Aorta (tissue), 5 donors: Measurements from ENCODE around the gene TRAF1. TPM values are rescaled to one million over a fixed set of nuclear protein-coding genes. Genes with fewer than 3 reads are reported as not detected.

ENCODE experiments used
- ATAC-seq: fragments of 200-7000 bp; cut with Tn5 transposase; one replicate; pipeline ENCODE4 v1.9.1; 2022; ENCODE audit warnings: moderate library complexity; ENCODE audit not compliant: low FRiP score
- DNase-seq, 2 donors: peaks; one replicate each; pipeline ENCODE4 v3.0.0-alpha.2; 2020
- H3K27ac ChIP-seq, 2 donors: one replicate each; pipeline ENCODE4 v1.5.1; 2013; ENCODE audit warnings: low read length in 2 of 2, mild to moderate bottlenecking in 2 of 2, moderate library complexity in 2 of 2, control low read depth in 1 of 2, inconsistent platforms in 1 of 2, low read depth in 1 of 2
- H3K27me3 ChIP-seq, 2 donors: one replicate each; pipeline ENCODE4 v1.6.1; 2013; ENCODE audit warnings: control low read depth in 1 of 2, low read length in 1 of 2, mild to moderate bottlenecking in 1 of 2, moderate library complexity in 1 of 2; ENCODE audit not compliant: insufficient read depth in 2 of 2, control insufficient read depth in 1 of 2
- H3K36me3 ChIP-seq, 2 donors: one replicate each; pipeline ENCODE4 v1.6.1; 2013; ENCODE audit warnings: control low read depth in 1 of 2, low read length in 1 of 2, mild to moderate bottlenecking in 1 of 2; ENCODE audit not compliant: insufficient read depth in 2 of 2, control insufficient read depth in 1 of 2
- H3K4me1 ChIP-seq, 2 donors: one replicate each; pipeline ENCODE4 v1.6.1; 2013; ENCODE audit warnings: low read length in 2 of 2, control low read depth in 1 of 2, mild to moderate bottlenecking in 1 of 2, moderate library complexity in 1 of 2; ENCODE audit not compliant: insufficient read depth in 2 of 2, control insufficient read depth in 1 of 2
- H3K4me3 ChIP-seq, 2 donors: one replicate each; pipeline ENCODE4 v1.5.1; 2013; ENCODE audit warnings: low read length in 2 of 2, control low read depth in 1 of 2, mild to moderate bottlenecking in 1 of 2
- H3K9me3 ChIP-seq: one replicate; pipeline ENCODE4 v1.6.1; 2013; ENCODE audit warnings: mild to moderate bottlenecking, low read length; ENCODE audit not compliant: control insufficient read depth
- WGBS, 2 donors: extraction: QIAGEN DNeasy Blood & Tissue Kit; methylation state at CpG; one replicate each; pipeline ENCODE4 v1.1.7; 2013; 5-methylcytosine and 5-hydroxymethylcytosine counted together
- intact Hi-C, 2 donors: fragments of 100-400 bp; cut with DNase I; formaldehyde crosslinking; loops; one replicate each; pipeline versions ENCODE4 v1.14.2 to v1.15.0; 2022
- polyA plus RNA-seq, 2 donors: library from polyadenylated mRNA; stranded (reverse); fragments of 200-250 nt; gene quantifications; one replicate each; pipeline ENCODE4 v1.2.3, GENCODE V29; 2013
- total RNA-seq, 2 donors: library from RNA; stranded (reverse); fragmentation: NEBNext Ultra II Directional; extraction: Animal tissue kit (Norgen Biotek cat#: 25700); gene quantifications; one replicate each; pipeline ENCODE4 v1.2.1, GENCODE V29; 2021
- donor health status: healthy with polysubstance abuse.
- donor health status: Bipolar disorder and iron deficiency.
- donor health status: DM: no; HTN: no; CAD: no.
- donor health status: DM: no; HTN: no; CAD: no.
- donor health status: DM: yes; HTN: yes; CAD: no.

The TRAF1 gene
- total and polyA plus RNA-seq, 4 donors, result 10.5 to 43.3 (median 22.8) TPM

GRCh38 chr9:120899490-120900068 is 27.0 kb downstream of the TRAF1 start:
- intact Hi-C loops, result no loop called here
- WGBS, 2 donors, result 93% methylated on average over 6 of the region's 6 CpGs

DNA sequence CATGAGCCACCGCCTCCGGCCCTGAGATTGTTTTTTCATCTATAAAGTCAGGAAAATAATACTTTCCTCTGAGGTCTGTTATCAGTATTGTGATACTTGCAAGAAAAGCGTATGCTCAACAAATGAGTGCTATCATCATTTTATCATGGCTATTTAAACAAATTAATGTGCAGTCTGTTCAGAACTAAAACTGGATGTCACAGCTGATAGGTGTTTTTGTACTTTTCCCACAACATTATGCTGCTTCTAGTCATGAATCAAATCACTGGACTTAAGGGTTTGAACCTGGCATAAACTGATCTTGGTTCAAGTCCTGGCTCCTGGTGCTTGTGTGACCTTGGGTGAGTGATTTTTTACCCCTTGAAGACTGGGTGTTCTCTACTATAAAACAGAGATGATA is 28.2 kb downstream of the TRAF1 start:
- 52 to 63% methylated on average over 3 of the region's 3 CpGs for WGBS, 2 donors
- no peaks in the 10 kb centered on the region for H3K4me1 ChIP-seq
- ATAC-seq, result no peak
- no peaks in the 10 kb centered on the region for H3K36me3 ChIP-seq
- H3K9me3 ChIP-seq, result no peaks in the 10 kb centered on the region
- H3K27ac ChIP-seq, result no peak overlapping the region
- no peaks in the 10 kb centered on the region for H3K27me3 ChIP-seq
- DNase-seq, result no peak
- intact Hi-C loops, result no loop called here
- no peak overlapping the region for H3K4me3 ChIP-seq

More at GRCh38 chr9:120899490-120900068, 27.0 kb downstream of the TRAF1 start:
- DNase-seq (no peak), ATAC-seq (no peak)
- no peaks in the 10 kb centered on the region for H3K4me1 ChIP-seq
- H3K4me3 ChIP-seq, result no peak overlapping the region
- H3K9me3 ChIP-seq, result no peaks in the 10 kb centered on the region
- H3K27ac ChIP-seq, result no peak overlapping the region
- no peaks in the 10 kb centered on the region for H3K36me3 ChIP-seq
- H3K27me3 ChIP-seq, result no peaks in the 10 kb centered on the region

- ATAC-seq (no peak), DNase-seq (no peak)
- H3K36me3 ChIP-seq, result no peaks in the 10 kb centered on the region
- no peaks in the 10 kb centered on the region for H3K9me3 ChIP-seq
- no peaks in the 10 kb centered on the region for H3K27me3 ChIP-seq
- H3K4me3 ChIP-seq, result no peak overlapping the region
- 72 to 80% methylated on average over 2 of the region's 2 CpGs for WGBS, 2 donors
- H3K27ac ChIP-seq, result no peak overlapping the region
- H3K4me1 ChIP-seq, result peaks cover 0 to 2% of the 10 kb centered on the region in 2 donors
- intact Hi-C loops, result no loop called here
These were observed 30.6 kb downstream of the TRAF1 start for GRCh38 chr9:120895951-120896350.

DNA sequence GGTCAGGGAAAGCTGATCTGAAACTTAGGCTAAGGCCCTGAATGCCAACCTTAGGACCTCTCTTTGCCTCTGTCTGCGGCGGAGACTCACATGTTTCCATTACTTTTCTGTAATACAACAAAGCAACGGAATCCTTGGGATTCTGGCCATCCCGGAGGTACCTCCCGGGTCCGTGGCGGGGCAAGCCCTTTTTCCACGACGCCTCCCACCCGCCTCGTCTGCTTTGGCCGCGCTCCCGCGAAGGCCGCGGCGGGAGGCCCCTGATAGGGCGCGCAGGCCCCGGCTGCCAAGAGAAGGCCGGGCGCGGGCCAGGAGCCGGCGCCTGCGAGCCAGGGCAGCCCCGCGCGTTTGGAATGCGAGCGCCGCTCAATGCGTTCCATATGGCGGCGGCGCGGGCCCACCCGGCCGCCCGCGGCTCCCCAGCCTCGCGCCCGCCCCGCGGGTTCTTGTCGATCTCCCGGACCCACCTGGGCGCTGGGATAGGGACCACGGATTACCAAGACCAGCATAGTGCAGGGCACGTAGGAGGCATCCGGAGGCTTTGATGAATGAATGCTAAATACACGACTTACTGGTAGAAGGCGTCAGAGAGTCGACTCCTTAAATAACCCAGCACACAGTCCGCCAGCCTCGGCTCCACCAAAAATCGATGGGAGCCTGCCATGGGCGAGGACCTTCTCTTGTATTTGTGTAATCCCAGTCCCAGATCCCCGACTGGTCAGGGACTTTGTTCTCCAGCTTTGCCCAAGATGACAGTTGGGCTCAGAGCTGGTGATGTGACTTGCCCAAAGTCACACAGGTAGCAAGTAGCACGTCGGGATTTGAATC is 32.1 kb downstream of the TRAF1 start:
- Histone ChIP-seq H3K4me3 (no peak overlapping the region), H3K36me3 (no peaks in the 10 kb centered on the region), H3K4me1 (peaks cover 0 to 2% of the 10 kb centered on the region in 2 donors), H3K9me3 (no peaks in the 10 kb centered on the region), H3K27me3 (no peaks in the 10 kb centered on the region), H3K27ac (peak overlapping the region; percentile 72 to 86)
- ATAC-seq (peak; percentile 65), DNase-seq (peak; percentile 69 to 86)
- intact Hi-C loops, result no loop called here
- WGBS, 2 donors, result 3 to 6% methylated on average over 62 to 63 of the region's 63 CpGs

DNA sequence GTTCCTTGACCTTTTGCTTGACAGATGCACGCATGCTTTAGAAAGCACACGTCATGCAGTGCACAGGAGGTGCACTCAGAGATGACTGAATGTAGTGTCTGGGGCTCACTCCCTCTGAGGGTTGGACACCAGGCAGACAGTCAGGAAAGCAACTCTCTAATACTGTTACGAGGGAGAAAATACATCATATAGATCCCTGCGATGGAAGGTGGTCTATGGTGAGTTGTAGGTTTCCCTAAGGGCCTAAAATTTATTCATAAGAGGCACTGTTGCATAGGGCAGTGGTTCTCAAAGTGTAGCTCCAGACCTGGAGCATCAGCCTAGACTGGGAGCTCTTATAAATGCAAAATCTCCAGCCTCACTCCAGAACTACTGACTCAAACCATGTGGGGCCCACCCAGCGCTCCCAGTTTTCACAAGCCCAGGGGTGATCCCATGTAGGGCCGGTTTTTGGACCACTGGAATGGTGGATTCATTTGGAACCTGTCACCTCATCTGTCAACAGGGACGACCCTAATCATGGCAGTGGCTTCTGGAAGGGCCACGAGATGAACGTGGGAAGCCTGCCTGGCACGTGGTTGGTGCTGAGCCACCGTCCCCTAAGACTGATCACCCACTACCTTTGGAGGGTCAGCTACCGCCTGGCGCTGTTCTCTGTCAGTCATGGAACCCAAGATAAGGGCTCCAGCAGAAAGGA is 32.8 kb downstream of the TRAF1 start:
- DNase-seq (no peak), ATAC-seq (peak; percentile 3)
- intact Hi-C loops, result no loop called here
- H3K27me3 ChIP-seq, result no peaks in the 10 kb centered on the region
- H3K4me3 ChIP-seq, result no peak overlapping the region
- H3K27ac ChIP-seq, result peak overlapping the region; percentile 71 to 86
- H3K9me3 ChIP-seq, result no peaks in the 10 kb centered on the region
- H3K4me1 ChIP-seq, result peaks cover 0 to 2% of the 10 kb centered on the region in 2 donors
- 74 to 76% methylated on average over 13 of the region's 13 CpGs for WGBS, 2 donors
- no peaks in the 10 kb centered on the region for H3K36me3 ChIP-seq

GRCh38 chr9:120892748-120893610 is 33.6 kb downstream of the TRAF1 start:
- intact Hi-C loops, result no loop called here
- Histone ChIP-seq H3K4me1 (peaks cover 0 to 2% of the 10 kb centered on the region in 2 donors), H3K9me3 (no peaks in the 10 kb centered on the region), H3K36me3 (no peaks in the 10 kb centered on the region), H3K27ac (peak overlapping the region in 1 of 2 donors; percentile 86), H3K27me3 (no peaks in the 10 kb centered on the region), H3K4me3 (no peak overlapping the region)
- DNase-seq (no peak), ATAC-seq (no peak)
- 82 to 88% methylated on average over 6 of the region's 6 CpGs for WGBS, 2 donors

DNA sequence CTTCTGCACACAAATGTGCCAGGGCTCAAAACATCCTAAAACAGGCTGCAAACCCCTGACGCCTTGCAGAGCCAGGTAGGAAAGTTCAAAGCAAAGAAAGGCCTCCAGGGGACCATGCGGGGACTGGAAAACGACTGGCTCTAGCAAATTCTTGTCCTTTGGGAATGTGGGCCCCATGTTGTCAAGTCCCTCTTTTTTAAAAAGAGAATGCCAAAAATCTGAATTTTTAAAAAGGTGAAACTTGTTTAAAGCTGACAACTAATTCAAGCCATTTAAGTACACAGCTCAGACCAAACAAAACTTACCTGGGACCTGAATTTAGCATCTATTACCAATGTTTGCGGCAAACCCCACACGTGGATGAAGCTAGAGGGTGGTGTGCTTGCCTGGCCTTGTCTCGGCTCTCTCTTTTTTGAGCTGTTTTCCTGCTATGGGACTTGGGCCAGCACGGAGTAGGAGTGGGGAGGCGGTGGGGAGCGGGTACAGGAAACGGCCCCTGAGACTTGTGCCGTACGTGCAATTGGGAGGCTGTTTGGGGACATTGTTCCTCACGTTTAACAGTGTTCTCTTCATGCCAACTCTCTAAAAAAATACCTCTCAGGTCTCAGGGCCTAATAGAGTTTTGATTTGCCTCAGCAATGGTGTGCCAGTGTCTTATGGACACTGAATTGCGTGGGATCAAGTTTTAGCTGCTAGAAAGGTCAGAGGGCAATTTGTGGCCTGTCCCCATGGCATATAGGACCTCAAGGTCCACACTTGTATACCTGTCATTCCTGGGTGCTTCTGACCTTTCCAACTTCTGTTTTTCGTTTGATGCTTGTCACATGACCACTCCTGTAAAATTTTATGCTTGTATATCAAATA is 34.5 kb downstream of the TRAF1 start:
- ATAC-seq (no peak), DNase-seq (no peak)
- H3K27ac ChIP-seq, result peak overlapping the region; percentile 29 to 70
- 28 to 32% methylated on average over 15 of the region's 15 CpGs for WGBS, 2 donors
- no peak overlapping the region for H3K4me3 ChIP-seq
- H3K9me3 ChIP-seq, result no peaks in the 10 kb centered on the region
- H3K27me3 ChIP-seq, result no peaks in the 10 kb centered on the region
- intact Hi-C loops, result no loop called here
- H3K36me3 ChIP-seq, result no peaks in the 10 kb centered on the region
- peaks cover 0 to 2% of the 10 kb centered on the region in 2 donors for H3K4me1 ChIP-seq
